Chondrocyte (in vitro differentiated cells): ENCODE measurements around the gene ALX4. TPM values are rescaled to one million over a fixed set of nuclear protein-coding genes. Genes with fewer than 3 reads are reported as not detected.

Experiments
- DNase-seq: peaks from one replicate; pipeline ENCODE4 v3.0.0; 2021; ENCODE audit warnings: mixed read lengths, low spot score
- H3K27ac Mint-ChIP-seq: one replicate; pipeline ENCODE4 v1.8.0; 2021; ENCODE audit warnings: mild to moderate bottlenecking, moderate library complexity, mixed read lengths; ENCODE audit not compliant: unreplicated experiment
- H3K27me3 Mint-ChIP-seq: 2 replicates; pipeline ENCODE4 v1.8.0; 2021; ENCODE audit warnings: low read depth, mixed read lengths
- H3K36me3 Mint-ChIP-seq: 2 replicates; pipeline ENCODE4 v1.8.0; 2021; ENCODE audit warnings: low read depth, mixed read lengths
- H3K4me1 Mint-ChIP-seq: 2 replicates; pipeline ENCODE4 v1.8.0; 2021; ENCODE audit warnings: low read depth, mild to moderate bottlenecking, mixed read lengths
- H3K4me3 Mint-ChIP-seq: one replicate; pipeline ENCODE4 v1.8.0; 2021; ENCODE audit warnings: mild to moderate bottlenecking, moderate library complexity, mixed read lengths; ENCODE audit not compliant: unreplicated experiment
- H3K9me3 Mint-ChIP-seq: 2 replicates; pipeline ENCODE4 v1.8.0; 2021; ENCODE audit warnings: low read depth, mixed read lengths
- total RNA-seq: library from RNA; stranded (reverse); gene quantifications from 3 replicates; pipeline ENCODE4 v1.2.1, GENCODE V29; 2021
- TF ChIP-seq, protein P1 (sequence below): fragments of 200-600 bp; sonication (generic); IDR thresholded peaks from 2 replicates; pipeline ENCODE4 v1.5.0; 2021; ENCODE audit warnings: antibody characterized with exemption, mild to moderate bottlenecking, moderate library complexity

The ALX4 gene
- total RNA-seq, 1 donor from 2014 or later, result not detected

DNA sequence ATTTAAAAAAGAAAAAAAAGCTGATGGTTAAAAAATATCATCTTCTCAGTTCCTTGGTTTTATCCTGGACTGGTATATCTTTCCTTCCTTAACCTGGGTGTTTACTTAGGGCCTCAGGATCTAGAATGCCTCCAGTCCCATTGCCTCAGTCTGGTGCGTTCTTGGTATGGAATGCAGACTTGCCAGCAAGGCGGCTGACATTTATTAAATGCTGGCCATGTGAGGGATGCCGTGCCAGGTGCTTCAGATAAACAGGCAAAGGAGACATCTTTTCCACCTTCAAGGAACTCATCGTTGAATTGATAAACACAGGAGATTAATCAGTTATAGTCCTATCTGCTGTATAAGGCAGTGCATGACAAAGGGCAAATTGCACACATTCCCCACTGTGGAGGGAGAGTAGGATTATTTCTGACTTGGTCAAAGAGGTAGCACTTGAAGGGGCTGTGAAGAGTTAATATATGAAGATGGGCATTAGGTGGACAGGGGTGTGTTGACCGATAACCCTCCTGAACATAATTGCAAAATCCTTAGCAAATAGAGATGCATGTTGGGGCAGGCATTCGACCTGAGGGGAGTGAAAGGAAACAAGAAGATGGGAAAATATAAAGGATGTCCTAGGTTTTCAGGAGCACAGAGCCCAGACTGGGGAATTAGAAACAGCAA is 54.4 kb downstream of the ALX4 start:
- no peak for DNase-seq
- Mint-ChIP-seq H3K27ac (no peak overlapping the region), H3K27me3 (no peaks in the 10 kb centered on the region)

DNA sequence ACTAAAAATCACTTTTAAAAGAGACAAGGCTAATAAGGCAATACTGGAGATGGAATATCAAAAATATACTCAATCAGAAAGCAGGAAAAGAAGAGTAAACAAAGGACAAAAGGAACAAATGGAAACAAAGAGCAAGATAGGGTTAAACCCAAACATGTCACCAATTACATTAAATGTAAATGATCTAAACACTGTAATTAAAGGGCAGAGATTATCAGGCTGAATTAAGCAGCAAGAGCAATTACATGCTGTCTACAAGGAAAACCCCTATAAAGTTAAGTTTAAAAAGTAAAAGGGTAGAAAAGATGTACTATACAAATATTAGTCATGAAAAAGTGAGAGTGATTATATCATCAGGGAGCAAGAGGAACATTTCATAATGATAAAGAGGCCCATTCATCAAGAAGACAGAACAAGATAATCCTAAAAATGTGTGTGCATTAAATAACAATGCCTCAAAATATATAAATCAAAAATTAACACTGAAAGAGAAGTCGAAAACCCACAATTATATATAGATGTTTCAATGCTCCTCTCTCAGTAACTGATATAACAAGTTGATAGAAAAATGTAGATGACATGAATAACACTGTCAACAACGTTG is 56.8 kb downstream of the ALX4 start:
- Mint-ChIP-seq H3K4me3 (no peak overlapping the region), H3K9me3 (peaks cover 26% of the 10 kb centered on the region), H3K4me1 (peaks cover under 1% of the 10 kb centered on the region), H3K36me3 (peaks cover 23% of the 10 kb centered on the region), H3K27me3 (no peaks in the 10 kb centered on the region), H3K27ac (no peak overlapping the region)
- no peak for DNase-seq
- TF ChIP-seq, protein P1, sequence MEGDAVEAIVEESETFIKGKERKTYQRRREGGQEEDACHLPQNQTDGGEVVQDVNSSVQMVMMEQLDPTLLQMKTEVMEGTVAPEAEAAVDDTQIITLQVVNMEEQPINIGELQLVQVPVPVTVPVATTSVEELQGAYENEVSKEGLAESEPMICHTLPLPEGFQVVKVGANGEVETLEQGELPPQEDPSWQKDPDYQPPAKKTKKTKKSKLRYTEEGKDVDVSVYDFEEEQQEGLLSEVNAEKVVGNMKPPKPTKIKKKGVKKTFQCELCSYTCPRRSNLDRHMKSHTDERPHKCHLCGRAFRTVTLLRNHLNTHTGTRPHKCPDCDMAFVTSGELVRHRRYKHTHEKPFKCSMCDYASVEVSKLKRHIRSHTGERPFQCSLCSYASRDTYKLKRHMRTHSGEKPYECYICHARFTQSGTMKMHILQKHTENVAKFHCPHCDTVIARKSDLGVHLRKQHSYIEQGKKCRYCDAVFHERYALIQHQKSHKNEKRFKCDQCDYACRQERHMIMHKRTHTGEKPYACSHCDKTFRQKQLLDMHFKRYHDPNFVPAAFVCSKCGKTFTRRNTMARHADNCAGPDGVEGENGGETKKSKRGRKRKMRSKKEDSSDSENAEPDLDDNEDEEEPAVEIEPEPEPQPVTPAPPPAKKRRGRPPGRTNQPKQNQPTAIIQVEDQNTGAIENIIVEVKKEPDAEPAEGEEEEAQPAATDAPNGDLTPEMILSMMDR, result no peak

More for the DNA sequence above, 54.4 kb downstream of the ALX4 start:
- Mint-ChIP-seq H3K4me3 (no peak overlapping the region), H3K9me3 (peaks cover 26% of the 10 kb centered on the region), H3K4me1 (no peaks in the 10 kb centered on the region), H3K36me3 (peaks cover 19% of the 10 kb centered on the region)
- TF ChIP-seq, protein P1, result no peak

DNA sequence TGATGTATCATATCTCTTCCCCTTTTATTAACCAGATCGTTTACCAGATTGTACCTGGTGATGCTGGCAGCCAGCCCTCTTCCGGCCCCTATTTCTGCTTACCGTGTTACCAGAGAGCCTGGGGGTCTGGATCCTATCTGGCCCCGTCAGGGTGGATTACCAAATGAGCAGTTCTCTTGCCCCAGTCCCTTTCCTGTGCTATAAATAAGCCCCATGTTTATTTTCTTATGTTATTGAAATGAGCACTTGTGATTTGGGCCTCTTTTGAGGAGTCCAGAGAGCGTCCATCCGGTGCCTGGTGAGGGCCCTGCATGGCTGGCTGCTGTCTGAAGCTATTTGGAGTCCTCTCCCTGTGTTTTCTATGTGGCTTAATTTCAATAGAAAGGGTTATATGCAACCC is 59.5 kb downstream of the ALX4 start:
- no peak for DNase-seq
- Mint-ChIP-seq H3K9me3 (peaks cover 26% of the 10 kb centered on the region), H3K27me3 (no peaks in the 10 kb centered on the region), H3K36me3 (peaks cover 23% of the 10 kb centered on the region), H3K27ac (no peak overlapping the region), H3K4me3 (no peak overlapping the region), H3K4me1 (peaks cover 25% of the 10 kb centered on the region)
- TF ChIP-seq, protein P1, result no peak

DNA sequence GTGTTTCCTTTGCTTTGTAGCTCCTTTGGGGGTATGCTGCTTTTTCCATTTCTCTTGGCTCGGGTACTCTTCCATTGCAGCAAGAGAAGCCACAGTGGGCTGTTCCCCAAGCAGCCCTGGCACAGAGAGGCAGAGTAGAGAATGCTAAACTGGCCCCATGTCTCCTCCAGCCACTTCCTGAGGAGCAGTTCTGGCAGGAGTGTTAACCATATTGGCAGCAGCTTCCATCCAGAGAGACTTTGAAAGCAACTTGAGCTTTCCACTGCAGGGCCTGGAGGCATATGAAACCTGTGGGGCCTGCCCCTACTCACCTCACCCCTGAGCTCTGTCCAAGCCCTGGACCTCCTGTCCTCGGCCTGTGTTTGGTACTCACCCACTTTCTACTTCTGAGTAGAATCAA is 61.8 kb downstream of the ALX4 start:
- peaks cover 21% of the 10 kb centered on the region for H3K36me3 Mint-ChIP-seq
- no peaks in the 10 kb centered on the region for H3K27me3 Mint-ChIP-seq
- H3K9me3 Mint-ChIP-seq, result peaks cover 18% of the 10 kb centered on the region
- H3K4me3 Mint-ChIP-seq, result no peak overlapping the region
- DNase-seq, result no peak
- TF ChIP-seq, protein P1, result no peak
- H3K4me1 Mint-ChIP-seq, result peaks cover 48% of the 10 kb centered on the region
- H3K27ac Mint-ChIP-seq, result no peak overlapping the region

DNA sequence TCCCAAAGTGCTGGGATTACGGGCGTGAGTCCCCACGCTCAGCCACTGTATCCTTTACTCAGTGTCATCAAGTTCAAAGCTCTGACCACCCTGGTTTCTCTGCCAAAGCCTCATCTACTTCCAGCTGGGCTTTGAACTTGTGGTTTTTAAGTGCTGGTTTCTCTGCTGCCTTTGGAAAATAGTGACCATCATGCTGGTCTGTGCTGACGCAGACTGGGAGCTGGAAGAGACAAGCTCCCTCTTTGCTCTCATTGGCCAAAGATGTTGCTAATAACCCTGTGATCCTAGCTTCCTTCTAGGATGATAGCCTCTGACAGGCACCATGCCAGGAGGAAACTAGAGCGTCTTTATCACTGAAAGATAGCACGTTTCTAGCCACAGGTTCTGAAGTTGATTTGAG is 62.4 kb downstream of the ALX4 start:
- Mint-ChIP-seq H3K36me3 (peaks cover 15% of the 10 kb centered on the region), H3K27ac (no peak overlapping the region), H3K4me3 (no peak overlapping the region)

More for the DNA sequence above, 62.4 kb downstream of the ALX4 start:
- Mint-ChIP-seq H3K27me3 (no peaks in the 10 kb centered on the region), H3K9me3 (peaks cover 12% of the 10 kb centered on the region), H3K4me1 (peaks cover 54% of the 10 kb centered on the region)
- DNase-seq, result no peak
- TF ChIP-seq, protein P1, result no peak
